Raji (cell line): ENCODE results near the gene PPIB.

Experiments used
- POLR2A ChIP-seq: IDR thresholded peaks from 2 replicates; pipeline ENCODE4 v1.6.1; 2011; ENCODE audit warnings: low read depth, low read length, control low read depth; ENCODE audit not compliant: insufficient read depth

Gene PPIB

DNA sequence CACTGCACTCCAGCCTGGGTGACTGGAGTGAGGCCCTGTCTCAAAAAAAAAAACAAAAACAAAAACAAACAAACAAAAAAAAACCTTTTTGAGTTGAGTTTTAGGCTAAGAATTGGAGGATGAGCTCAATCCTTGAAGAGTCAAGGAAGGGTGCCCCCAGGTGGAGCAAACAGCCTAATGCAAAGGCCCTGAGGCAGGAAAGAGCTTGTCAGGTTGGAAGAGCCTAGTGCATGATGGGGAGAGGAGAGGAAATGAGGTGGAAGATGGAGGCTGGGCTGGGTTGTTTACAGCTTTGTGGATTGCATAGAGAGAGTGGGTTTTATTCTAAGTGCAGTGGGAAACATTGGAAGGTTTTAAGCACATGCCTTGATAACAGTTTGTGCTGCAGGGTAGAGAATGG, 13.4 kb downstream of the PPIB start:
- 0 out of 2 replicates have a peak, but pooled peaks have one; percentile 20 for TF ChIP-seq POLR2A

DNA sequence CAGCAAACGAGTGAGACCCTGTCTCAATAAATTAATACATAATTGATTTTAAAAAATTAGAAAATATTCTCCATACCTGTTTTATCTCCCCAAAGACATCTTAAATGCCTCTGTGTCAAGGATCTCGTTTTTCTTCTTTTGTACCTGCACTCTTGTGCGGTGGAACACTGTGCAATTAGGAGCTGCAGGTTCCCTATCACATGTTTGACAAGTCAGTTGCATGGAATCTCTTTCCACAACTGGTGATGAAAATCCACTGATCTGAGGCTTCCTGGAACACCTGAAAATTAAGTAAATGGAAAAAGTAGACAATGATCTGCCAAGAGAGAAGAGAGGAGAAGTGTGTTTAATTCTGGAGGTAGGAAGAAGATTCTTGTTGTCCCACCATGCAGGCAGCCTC, 14.2 kb downstream of the PPIB start:
- TF ChIP-seq POLR2A: no peak

DNA sequence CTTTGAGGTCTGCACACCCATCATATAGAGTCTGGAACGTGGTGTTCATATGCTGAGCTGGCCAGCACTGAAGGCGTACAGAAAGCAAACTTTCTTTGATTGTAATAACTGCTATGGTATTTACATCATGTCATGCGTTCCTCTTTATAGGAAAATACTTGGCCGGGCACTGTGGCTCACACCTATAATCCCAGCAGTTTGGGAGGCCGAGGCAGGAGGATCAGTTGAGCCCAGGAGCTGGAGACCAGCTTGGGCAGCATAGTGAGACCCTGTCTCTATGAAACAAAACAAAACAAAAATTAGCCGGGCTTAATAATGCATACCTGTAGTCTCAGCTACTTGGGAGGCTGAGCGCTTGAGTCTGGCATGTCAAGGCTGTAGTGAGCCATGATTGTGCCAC, 14.7 kb downstream of the PPIB start:
- no peak for TF ChIP-seq POLR2A

DNA sequence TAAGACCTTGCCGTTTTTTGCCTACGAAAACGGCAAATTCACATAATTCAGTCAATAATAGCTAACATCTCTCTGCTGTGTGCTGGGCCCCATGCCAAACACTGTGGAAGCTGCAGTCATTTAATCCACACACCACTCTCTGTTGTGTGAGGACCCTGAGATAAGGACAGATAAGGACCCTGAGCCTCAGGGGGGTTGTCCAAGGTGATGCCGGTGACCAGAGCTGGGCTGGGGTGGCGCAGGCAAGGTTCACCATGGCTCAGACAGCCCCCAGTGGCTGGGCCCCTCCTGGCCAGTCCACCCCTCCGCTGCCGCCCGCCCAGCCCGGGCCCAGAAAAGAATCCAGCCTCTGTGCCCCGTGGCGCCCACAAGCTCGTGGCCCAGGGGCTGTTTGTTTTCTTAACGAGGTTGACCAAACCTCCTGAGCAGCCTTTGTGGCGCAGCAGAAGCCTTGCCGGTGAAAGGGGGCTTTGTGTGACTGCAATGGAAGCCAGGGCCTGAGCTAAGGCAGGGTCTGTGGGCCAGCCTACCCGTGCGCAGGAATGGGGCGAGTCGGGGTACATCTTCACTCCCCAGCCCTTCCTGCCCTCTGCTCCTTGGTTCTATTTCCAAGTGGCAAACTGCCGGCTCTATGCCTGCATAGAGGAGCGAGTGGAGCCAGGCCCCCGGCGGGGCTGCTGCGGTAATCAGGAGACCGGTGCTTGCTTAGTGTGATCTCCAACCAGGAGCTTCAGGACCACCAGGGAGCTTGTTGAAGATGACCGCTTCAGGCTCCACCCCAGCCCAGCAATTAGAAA, 15.7 kb downstream of the PPIB start:
- TF ChIP-seq POLR2A: no peak

DNA sequence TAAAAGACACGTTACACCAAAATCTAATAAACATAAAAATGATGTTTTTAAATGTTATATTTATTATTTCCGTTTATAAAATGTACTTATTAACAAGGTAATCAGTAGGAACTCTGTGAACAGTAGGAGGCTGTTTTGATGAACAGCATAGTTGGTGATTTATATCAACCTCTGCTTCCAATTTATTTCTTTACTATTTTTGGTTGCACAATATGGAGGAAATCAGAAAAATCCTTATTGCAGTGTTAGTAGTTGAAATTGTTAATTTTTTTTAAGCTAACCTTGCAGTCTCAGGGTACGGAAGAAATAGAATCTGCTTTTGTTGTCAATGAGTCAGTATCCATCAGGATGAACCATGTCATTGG, 16.3 kb downstream of the PPIB start:
- no peak for TF ChIP-seq POLR2A

DNA sequence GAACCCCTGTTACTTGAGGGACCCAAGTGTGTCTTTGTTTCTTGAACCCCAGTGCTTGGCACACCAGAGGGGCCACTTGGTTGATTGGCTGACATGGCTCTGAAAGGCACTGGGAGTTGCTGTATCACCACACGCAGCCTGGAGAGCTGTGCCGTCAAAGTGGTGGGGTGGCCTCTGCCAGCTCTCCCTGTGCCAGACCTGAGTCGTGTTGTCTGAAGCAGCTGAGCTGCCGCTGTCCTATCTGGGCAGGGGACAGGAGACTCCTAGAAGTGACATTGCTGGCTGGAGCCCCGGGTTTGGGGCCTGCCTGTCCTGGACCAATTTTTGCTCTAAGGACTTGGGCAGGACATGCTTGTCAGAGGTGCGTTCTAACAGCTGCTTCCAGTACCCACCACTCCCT, 16.8 kb downstream of the PPIB start:
- TF ChIP-seq POLR2A: no peak

DNA sequence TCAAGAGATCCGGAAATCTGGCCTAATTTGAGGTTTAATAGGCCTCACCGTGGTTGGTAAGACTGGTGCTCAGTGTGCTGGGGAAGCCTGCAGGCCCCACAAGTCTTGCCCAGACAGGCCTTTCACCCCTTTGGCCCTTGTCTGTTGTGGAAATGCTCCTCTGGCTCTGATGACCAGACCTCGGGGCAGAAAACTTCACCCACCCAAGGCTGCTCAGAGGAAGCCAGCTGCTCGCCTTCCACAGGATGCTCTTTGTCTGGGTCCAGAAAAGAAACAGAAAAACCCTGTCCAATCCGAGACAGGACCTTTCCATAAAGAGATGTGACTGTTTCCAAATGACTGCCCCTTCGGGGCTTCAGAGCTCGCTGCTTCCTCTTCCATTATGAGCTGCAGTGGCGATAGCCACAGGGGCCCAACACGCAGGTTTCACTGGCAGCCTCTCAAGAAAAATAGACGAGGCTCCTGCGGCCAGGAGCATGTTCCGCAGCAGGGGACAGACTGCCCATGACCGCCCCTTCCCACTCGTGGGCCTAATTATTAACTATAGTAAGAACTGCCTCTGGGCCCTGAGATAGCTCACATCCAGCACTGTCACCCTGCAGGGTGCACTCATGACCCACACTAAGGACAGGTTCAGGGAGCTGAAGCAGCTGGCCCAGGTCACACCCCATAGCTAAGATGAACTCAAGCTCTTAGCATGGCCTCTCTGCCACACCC, 18.1 kb downstream of the PPIB start:
- TF ChIP-seq POLR2A: no peak

DNA sequence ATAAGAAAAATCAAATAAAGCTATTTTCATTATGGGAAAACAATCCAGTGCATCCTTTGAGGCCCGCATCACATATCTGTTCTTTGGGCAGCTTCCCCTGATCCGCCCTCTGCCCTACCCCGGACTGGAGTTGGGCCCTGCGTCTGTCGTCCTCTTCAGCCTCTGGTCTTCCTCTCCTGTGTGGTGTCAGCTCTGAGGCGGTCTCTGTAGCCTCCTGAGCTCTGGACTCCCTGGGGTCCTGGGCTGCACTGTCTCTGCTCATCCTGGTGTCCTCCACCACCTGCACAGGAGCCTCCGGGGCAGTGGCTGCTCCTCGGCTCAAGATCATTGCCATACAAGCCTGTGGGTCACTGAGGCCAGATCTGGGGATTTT, 18.6 kb downstream of the PPIB start:
- no peak for TF ChIP-seq POLR2A

DNA sequence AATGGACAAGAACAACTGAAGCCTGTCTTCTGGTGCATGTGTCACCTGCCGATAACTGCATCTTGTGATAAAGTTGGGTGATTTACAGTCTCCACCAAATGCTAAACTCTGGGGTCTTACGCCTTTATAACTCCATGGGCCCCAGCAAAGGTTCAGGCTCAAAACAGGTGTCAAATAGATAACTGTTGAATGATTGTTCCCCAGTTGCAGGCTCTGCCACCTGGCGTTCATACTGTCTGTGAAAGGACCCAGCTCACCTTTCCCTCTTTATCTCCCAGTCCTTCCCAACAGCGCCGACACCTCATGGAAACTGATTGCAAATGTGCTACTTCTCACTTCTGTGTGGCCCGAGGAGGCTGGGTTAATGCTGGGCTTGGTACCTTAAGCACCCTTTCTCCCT, 19.5 kb downstream of the PPIB start:
- no peak for TF ChIP-seq POLR2A

DNA sequence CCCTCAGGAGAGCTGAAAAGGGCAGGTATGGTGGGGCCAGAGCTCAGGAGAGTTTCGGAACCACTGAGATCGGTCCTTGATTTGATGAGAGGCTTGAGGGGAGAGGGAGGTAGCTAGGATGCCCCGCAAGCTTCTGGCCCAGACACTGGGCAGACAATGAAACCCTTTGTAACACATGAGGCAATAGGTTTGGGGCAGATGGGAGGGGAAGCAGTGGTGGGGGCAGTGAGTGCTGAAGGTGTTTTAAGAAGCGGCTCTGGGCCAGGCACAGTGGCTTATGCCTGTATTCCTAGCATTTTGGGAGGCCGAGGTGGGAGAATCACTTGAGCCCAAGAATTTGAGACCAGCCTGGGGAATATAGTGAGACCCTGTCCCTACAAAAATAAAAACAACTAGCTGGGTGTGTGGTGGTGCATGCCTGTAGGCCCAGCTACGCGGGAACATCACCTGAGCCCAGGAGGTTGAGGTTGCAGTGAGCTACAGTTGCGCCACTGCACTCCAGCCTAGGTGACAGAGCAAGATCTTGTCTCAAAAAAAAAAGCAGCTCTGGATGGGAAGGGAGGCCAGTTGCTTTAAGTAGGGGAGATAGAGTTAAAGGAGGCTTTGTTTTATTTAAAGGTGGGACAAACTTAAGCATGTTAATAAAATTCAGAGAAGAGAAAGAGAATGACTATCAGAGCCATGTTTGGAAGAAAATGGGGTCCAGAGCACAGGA, 20.9 kb downstream of the PPIB start:
- TF ChIP-seq POLR2A: no peak

DNA sequence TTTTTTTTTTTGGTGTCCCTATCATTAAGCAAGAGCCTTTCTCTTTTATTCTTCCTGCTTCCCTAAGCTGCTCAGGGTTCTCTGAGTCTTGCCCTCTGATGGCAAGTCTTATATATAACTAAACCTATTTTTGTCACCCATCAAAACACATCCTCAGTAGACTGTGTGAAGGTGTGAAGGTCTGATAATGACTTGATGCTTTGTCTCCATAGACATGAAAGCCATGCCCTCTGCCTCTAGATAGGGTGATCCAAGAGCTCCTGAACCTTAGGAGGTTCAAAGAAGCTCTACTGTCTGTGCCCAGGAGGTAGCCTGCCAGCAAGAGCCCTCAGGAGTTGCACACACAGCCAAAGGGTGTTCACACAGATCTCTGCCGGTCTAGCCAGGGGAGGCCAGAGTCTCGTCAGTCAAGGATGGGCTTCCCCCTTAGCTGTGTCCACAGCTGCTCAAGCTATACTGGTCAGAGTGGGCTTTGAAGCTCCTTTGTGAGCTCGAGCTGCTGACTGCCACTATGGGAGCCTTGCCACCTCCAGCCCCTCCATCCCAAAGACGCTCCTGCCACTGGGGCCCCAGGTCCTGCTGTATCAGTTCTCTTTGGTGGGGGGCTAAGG, 24.4 kb downstream of the PPIB start:
- TF ChIP-seq POLR2A: no peak

DNA sequence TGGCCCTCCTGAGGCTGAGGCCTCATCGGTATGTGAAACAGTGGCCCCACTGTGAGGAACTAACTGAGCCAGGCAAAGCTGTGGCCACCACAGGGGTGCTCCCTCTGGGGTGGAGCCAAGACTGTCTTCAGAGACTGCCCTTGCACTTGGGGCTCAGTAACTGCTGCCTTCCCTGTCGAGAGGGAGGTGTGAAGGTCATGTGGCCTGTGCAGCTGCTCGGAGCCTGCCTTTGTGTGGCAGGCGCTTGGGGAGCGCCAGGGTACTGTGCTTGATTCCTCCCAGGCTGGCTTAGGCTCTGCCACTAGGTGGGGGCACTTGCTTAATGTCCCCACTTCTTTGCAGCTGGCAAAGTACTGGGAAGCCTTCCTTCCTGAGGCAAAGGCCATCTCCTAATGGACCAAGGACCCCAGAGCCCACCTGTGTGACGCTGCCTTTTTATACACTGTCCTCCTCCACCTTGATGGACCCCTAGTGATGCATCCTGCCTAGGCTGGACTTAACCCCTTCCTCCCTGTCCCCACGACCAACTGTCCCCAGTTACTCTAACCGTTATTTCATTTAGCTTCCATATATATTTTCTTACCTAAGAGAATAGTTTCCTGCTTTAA, 25.5 kb downstream of the PPIB start:
- TF ChIP-seq POLR2A: no peak

DNA sequence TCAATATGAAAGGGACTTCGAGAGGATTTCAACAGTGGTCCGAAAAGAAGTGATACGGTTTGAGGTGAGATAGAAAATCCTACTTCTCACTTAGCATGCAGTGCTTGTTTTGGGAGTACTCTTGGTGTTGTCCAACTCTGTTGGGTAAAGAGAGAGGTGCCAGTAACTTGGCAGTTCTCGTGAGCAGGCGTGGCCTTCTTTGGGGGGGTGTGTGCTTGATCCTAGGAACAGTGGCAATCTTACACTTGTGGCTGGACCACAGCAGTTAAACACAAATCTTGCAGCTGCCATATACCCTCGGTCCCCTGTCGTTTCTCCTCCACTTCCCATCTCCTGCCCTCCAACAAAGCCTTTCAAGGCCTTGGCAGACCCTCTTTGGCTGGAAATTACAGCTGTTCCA, 26.5 kb downstream of the PPIB start:
- no peak for TF ChIP-seq POLR2A

DNA sequence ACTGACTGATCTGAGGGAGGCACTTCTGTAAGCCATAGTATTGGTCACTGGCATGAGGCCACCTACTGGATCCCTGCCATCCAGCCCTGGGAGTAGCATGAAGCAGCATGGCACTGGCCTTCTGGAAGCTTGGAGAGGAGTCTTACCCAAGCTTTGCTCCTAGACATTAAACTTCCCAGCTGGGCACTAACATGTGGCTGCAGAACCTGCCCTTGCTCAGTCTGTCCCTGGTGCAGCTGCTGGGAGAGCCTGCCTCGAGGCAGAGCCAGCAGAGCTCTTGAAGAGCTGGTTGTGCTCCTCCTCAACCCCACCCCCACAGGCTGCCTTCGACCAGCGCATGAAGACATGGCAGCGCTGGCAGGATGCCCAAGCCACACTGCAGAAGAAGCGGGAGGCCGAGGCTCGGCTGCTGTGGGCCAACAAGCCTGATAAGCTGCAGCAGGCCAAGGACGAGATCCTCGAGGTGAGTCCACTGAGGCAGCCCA, 28.4 kb downstream of the PPIB start:
- no peak for TF ChIP-seq POLR2A
